SHP77 (cell line): ENCODE results near the gene DDX49.

Experiments
- DNase-seq, 2 experiments: peaks; one replicate each; lab custom pipeline; 2025; lab: John Stamatoyannopoulos, UW

DDX49 gene

GRCh38 chr19:18975869-18976268, 56.4 kb downstream of the DDX49 start:
- DNase-seq, result no peak
